GM10266 (cell line): ENCODE data around the gene ECT2L.

Experiments
- DNase-seq: peaks from one replicate; pipeline ENCODE4 v3.0.0; 2012; ENCODE audit errors: extremely low spot score
- TF ChIP-seq, protein P1 (sequence below): IDR thresholded peaks from 2 replicates; pipeline ENCODE4 v1.5.1; 2012; ENCODE audit warnings: mild to moderate bottlenecking, low read depth; ENCODE audit not compliant: control insufficient read depth, insufficient read depth; ENCODE audit errors: missing control alignments

ECT2L gene

DNA sequence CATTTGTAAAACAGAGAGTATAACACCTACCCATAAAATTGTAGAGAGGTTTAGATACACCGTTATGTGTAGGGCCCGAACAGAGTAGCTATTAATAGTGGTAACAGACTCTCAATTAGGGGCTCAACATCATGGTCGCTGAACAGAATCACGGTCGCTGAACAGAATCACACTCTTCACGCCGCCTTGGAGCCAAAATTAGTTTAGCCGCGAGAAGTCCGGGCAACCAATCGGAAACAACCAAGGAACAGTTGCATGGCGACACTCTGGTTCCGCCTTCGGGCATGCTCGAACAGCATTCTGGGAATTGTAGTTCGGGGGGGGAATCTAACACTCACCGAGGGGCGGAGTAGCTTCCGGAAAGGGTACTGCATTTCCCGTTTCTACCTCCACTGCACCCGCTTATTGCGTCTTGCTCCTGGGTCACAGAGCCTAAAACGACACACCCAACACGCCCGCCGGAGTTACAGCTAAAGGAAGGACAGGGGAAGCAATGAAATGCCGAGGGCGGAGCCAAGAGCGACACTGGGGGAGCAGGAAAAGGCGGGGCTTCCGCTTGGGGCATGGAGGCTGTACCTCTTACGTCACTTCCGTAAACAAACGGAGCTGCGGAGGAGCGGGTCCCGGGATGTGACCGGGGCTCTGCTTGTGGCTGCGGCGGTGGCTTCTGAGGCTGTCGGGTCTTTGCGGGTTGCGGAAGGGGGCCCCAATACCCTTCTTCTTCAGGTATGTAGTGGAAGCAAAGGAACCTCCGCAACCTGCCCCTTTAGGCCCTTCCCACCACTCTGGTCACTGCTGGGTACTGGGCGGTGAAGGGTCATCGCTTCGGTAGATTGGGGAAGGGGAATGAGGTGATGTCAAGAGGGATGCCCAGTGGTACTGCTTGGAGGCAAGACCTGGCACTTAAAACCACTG is 22.5 kb upstream of the ECT2L start, which contains the start of gene CCDC28A:
CCDC28A (plus strand) TSS at position 593 of the 915 bp plus-strand sequence. CDS start 2,352 bp downstream, outside the sequence.
- TF ChIP-seq, protein P1, sequence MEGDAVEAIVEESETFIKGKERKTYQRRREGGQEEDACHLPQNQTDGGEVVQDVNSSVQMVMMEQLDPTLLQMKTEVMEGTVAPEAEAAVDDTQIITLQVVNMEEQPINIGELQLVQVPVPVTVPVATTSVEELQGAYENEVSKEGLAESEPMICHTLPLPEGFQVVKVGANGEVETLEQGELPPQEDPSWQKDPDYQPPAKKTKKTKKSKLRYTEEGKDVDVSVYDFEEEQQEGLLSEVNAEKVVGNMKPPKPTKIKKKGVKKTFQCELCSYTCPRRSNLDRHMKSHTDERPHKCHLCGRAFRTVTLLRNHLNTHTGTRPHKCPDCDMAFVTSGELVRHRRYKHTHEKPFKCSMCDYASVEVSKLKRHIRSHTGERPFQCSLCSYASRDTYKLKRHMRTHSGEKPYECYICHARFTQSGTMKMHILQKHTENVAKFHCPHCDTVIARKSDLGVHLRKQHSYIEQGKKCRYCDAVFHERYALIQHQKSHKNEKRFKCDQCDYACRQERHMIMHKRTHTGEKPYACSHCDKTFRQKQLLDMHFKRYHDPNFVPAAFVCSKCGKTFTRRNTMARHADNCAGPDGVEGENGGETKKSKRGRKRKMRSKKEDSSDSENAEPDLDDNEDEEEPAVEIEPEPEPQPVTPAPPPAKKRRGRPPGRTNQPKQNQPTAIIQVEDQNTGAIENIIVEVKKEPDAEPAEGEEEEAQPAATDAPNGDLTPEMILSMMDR = no peak
- peak; percentile 87 for DNase-seq

- TF ChIP-seq, protein P1 = no peak
- no peak for DNase-seq
These were observed 21.5 kb upstream of the ECT2L start for GRCh38 chr6:138774370-138774769.

GRCh38 chr6:138776659-138777058 is 19.2 kb upstream of the ECT2L start:
- DNase-seq = no peak
- TF ChIP-seq, protein P1 = no peak

- DNase-seq = no peak
- TF ChIP-seq, protein P1 = no peak
These were observed 17.6 kb upstream of the ECT2L start for GRCh38 chr6:138778331-138778730.

- no peak for DNase-seq
- TF ChIP-seq, protein P1 = no peak
These were observed 13.6 kb upstream of the ECT2L start for GRCh38 chr6:138782243-138782642.

DNA sequence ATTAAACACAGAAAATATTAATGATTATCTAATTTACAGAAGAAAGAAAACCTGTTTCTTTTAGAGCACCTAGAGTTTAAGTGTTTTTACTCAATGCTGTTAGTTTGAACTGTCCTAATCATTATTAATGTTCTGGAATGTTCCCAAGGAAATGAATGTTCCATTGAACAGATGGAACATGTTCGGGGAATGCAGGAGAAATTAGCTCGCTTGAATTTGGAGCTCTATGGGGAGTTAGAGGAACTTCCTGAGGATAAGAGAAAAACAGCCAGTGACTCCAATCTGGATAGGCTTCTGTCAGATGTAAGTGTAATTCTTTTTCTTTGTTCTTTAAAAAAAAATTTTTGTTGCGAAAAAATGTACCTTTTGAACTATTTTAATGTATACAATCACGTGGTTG is 10.8 kb upstream of the ECT2L start:
- no peak for DNase-seq
- TF ChIP-seq, protein P1 = no peak

DNA sequence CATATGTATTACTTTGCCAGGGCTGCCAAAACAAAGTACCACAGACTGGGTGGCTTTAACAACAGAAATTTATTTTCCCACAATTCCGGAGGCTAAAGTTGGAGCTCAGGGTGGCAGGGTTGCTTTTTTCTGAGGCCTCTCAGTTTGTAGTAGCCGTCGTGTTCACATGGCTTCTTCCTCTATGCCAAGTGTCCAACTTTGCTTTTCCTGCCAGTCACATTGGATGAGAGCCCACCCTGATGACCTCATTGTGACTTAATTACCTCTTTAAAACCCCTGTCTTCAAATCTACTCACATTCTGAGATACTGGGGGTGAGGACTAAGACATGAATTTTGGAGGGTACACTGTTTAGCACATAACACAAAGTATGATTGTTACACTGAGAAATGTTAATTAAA is 9.9 kb upstream of the ECT2L start:
- DNase-seq = no peak
- TF ChIP-seq, protein P1 = no peak
